ACHN (cell line): ENCODE data around the gene BIN2.
A peak's percentile ranks its signal among the peaks of the same experiment; 100 is the strongest.

Experiments used
- DNase-seq: peaks from one replicate; pipeline ENCODE4 v3.0.0-alpha.2; 2015
- in situ Hi-C: cut with HindIII; loops from 2 replicates; pipeline ENCODE4 v1.10.0; 2017; ENCODE audit warnings: low sequenced_read_pairs, low pct_ligation_motif_present, low pct_unique_long_range_greater_than_20kb

BIN2 gene

GRCh38 chr12:51238510-51239334, 85.3 kb downstream of the BIN2 start, which contains the start of gene DAZAP2:
DAZAP2 (plus strand) TSS chr12:51238826; CDS start chr12:51238908, 82 bp downstream.
- DNase-seq: peak; percentile 99
- in situ Hi-C loops: no loop called here

DNA sequence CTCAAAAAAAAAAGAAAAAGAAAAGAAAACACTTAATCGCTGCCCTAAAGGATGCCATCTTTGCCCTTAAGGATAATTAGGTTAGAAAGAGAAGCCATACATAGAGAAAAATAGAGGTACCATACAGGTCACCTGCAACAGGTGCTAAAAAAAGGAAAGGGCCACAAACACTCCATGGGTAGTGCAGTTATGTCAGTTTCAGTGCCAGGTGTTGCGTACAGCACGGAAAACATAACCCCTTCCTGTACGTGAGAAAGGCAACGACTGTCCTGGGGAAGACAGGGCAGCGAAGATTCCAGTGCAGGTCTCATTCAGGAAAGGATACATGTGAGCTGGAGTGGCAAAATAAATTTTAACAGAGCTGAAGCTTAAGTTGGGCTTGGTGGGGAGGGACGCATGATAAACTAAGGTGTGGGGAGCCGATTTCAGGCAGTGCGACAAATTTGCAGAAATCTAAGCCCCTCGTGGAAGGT, 85.9 kb downstream of the BIN2 start:
- in situ Hi-C loops: no loop called here
- DNase-seq: no peak

- DNase-seq: no peak
- in situ Hi-C loops: no loop called here
Observed at GRCh38 chr12:51234530-51234929, 89.4 kb downstream of the BIN2 start.

GRCh38 chr12:51232642-51233041, 91.3 kb downstream of the BIN2 start:
- in situ Hi-C loops: no loop called here

More at GRCh38 chr12:51232642-51233041, 91.3 kb downstream of the BIN2 start:
- DNase-seq: no peak
